Right ventricle myocardium superior (tissue), 1 donor: ENCODE results near the gene LIF. TPM values are rescaled to one million over a fixed set of nuclear protein-coding genes. Genes with fewer than 3 reads are reported as not detected.

Source experiments
- ATAC-seq: fragments of 200-7000 bp; cut with Tn5 transposase; one replicate; pipeline ENCODE4 v1.9.1; 2020; ENCODE audit warnings: mild to moderate bottlenecking; ENCODE audit not compliant: poor library complexity
- DNase-seq: peaks from one replicate; pipeline ENCODE4 v3.0.0-alpha.2; 2020
- intact Hi-C: fragments of 100-400 bp; cut with DNase I; formaldehyde crosslinking; loops from one replicate; pipeline ENCODE4 v1.11.2; 2022
- total RNA-seq: library from RNA; stranded (reverse); fragmentation: NEBNext Ultra II Directional; extraction: Animal tissue kit (Norgen Biotek cat#: 25700); gene quantifications from one replicate; pipeline ENCODE4 v1.2.1, GENCODE V29; 2021
- donor health status: DM: no; HTN: yes; CAD: no; lungs with severe emphysema.

The LIF gene
- total RNA-seq, 1 donor from 2014 or later, result 0.54 TPM

DNA sequence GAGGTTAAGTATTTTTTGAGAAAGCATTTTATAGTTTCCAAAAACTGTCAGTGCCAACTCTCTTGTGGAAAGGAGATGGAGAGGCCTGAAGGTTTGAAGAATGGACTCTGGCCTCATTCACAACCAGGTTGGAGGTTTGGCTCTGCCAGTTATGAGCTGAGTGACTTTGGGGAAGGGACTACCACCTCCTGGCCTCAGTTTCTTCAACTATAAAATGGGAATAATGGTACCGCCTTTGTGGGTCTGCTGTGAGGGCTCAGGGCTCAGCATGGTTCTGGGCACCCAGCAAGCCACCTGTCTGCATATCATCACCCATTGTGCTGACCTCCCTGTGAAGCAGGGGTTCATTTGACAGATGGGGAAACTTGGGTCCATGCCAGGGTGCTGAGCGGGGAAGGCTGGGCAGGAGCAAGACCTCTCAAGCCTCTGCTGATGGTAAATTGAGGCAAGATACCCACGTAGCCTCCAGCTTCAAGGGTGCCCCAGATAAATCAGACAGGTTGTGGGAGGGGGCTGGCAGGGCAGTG is 3.5 kb upstream of the LIF start:
- no peak for ATAC-seq
- intact Hi-C loops, result no loop called here
- DNase-seq, result no peak

DNA sequence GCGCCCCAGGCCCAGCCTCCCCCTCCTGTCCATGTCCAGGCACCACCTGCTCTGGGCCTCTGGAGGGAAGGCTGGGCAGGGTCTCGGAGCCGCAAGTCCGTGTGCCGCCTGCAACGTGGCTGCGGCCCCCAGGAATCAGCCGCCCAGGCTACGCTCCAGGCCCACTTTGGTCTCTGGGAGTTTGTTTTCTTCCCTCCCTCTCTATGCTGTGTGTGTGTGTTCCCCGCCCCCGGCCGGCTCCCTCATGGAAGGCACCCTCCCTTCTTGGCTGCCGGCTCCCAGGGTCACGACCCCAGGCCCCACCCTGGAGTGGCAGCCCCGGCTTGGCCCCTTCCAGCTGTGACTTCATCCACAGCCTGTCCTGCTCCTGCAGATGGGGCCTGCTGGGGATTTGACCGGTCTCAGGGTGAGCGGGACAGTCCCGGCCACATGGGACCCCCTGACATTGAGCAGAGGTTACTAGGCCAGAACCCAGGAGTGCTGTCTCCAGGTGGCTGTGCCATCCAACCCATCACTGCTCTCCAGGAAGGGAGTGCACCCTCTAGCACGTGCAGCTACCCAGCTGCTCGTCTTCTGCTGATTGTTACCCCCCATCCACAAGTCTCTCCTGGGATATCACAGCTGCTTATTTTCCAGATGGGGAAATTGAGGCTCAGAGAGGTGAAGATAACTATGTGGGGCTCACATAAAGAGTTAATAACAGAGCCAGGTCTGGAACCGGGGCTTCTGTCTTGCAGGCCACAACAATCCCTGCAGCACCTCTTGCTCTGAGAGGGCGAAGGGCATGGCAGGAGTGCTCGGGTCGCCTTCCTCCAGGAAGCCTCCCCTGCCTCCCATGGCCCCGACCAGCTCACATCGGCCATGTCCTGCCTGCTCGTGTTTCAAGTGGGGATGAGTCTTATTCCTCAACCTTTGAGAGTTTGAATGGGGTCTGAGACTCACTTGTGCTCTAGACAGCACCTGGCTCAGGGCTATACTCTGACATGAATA is 2.8 kb upstream of the LIF start:
- DNase-seq, result peak; percentile 84
- peak; percentile 61 for ATAC-seq
- intact Hi-C loops, result no loop called here

DNA sequence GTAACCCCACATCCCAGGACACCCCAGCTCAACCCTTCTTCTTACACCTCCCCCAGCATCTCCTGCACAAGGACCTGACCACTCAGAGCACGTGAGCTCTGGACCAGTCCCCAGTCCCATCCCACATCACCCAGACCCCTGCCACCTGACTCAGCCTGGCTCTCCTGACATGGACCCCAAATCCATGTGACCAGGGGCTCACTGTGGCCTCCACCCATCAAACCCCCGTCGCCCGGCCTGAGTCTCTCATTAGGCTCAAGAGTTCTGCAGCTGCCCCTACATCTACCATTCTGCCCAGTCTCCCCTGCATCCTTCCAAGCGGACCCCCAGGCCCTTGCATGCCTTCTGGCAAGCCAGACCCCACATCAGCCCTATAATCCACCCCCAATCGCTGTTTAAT is 1.9 kb upstream of the LIF start:
- intact Hi-C loops, result no loop called here

DNA sequence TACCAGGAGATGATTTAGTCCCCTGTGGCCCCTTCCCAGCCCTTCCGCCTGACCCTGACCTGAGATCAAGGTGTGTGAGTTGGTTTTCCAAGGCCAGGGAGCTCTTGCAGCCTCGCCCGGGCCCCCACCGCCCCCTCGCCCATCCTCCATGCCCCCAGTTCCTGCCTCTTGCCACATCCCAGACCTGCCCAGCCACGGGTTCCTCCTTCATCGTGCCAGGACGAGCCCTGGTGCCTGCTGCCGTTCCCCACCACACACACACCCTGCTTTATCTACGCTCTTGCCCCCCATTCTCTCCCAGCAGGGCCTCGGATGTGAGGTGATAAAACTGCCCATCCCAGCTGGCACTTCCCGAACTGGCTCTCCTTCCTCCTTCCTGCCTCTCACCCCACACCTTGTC is 1.4 kb upstream of the LIF start:
- intact Hi-C loops, result no loop called here
- ATAC-seq, result no peak
- no peak for DNase-seq

More for the DNA sequence above, 1.9 kb upstream of the LIF start:
- DNase-seq, result no peak
- ATAC-seq, result no peak

DNA sequence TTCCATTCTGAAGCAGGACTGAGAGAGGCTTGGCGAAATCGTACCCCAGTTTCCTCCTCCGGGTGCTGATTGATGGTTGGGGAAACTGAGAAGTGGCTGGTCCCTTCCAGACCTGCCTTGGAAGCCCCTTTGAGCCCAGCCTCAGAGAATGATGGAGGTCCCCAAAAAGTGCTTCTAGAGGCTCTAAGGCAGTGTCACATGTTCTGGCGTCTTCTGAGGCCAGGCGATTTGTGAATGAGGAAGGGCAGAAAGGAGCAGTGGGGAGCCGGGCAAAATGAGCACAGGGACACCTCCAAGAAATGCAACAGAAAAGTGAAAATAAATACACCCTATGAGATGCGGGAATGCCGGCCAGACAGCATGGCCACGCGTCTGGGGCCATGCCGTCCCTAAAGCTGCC is 1.0 kb upstream of the LIF start:
- DNase-seq (no peak), ATAC-seq (no peak)
- intact Hi-C loops, result no loop called here

DNA sequence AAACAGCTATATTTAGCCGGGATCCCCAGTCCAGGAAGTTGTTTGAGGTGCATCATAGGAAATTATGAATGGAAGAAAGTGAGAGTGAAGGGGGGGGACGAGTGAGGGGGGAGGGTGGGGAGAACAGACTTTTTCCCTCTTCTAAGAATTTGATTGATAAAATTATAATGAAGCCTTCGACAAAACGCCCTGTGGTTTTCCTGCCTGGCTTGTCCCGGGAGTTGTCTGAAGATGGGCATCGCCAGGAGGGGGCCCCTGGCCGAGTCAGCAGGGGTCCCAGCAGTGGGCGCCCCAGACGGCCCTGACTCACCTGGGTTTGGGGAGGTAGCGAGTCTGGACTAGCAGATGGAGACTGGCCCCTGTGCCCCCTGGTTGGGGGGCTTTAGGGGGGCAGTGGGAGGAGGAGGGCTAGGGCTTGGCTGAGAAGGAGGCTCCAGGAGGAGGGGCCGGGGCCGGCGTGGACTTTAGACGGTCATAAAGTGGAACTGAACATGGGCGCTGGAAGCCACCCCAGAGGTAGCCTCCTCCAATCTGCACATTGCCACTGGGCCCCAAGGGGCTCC is 336 bp upstream of the LIF start:
- intact Hi-C loops, result no loop called here
- no peak for DNase-seq
- no peak for ATAC-seq

DNA sequence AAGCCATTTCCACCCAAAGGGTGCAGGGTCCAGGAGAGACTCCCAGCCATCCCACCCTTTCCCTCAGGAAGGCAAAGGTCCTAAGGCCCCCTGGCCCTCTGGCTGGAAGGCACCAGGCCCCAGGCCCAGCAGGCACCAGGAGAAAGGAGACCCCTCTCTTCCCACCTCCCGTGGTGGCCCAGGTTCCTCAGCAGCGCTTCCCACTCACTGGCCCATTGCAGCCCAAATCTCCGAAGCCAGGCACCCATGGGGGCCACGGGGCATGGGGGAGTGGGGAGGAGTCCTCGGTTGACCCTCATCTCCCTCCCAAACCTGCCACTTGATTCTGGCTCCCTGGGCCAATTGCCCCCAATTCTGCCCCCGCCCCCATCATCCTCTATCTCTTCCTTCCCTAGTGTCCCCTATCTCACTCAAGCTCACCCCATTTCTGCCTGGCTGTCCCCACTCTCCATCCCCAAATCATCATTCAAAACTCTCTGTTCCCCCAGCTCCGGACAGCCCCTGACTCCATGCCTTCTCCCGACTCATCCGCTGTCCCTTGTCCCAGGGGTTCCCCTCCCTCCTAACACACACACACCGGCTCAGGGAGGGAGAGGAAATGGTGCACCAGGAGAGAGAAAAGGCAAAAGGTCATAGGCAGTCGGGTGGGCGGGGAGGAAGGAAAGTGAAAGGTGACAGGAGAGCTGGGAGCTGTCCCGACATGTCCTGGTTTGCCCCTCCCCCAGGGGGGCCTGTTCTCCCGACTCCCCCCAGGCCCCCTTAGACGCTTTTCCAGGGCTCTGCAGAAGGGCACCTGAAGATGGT is 1.2 kb downstream of the LIF start:
- ATAC-seq, result no peak
- intact Hi-C loops, result no loop called here
- no peak for DNase-seq

DNA sequence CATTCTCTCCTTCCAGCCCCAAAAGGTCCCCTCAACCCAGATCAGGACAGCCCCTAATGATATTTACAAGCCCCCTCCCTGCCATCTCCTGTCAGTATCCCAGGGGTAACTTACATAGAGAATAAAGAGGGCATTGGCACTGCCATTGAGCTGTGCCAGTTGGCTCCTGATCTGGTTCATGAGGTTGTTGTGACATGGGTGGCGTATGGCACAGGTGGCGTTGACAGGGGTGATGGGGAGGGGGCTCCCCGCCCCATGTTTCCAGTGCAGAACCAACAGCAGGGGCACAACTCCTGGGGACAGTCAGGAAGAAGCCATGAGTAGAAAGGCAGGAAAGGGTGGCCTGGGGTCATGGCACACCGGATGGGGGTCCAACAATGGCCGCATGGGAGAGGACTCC is 1.9 kb downstream of the LIF start:
- ATAC-seq (no peak), DNase-seq (no peak)
- intact Hi-C loops, result no loop called here

DNA sequence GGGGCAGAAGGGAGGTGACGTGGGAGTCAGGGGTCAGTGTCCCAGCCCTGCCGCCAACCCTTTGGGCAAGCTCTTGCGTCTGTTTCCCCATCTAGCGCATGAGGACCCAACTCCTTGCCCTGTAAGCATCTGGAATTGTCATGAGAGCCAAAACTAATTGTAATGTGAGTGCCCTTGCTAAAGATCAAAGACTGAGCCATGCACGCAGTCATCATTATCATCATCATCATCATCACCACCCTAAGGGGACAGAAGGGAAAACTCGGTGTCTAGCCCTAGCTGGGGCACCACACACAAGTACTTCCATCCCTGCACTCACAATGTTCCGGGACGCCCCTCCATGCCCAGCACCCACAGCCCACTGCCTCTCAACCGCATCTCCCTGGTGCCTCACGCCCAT is 2.5 kb downstream of the LIF start:
- ATAC-seq (no peak), DNase-seq (no peak)
- intact Hi-C loops, result no loop called here

DNA sequence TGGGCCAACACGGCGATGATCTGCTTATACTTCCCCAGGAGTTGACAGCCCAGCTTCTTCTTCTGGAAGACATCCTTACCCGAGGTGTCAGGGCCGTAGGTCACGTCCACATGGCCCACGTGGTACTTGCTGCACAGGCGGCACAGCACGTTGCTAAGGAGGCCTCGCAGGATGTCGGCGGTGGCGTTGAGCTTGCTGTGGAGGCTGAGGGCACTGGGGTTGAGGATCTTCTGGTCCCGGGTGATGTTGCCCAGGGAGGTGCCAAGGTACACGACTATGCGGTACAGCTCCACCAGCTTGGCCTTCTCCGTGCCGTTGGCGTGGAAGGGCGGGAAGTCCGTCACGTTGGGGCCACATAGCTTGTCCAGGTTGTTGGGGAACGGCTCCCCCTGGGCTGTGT is 2.9 kb downstream of the LIF start:
- ATAC-seq (no peak), DNase-seq (no peak)
- intact Hi-C loops, result no loop called here

DNA sequence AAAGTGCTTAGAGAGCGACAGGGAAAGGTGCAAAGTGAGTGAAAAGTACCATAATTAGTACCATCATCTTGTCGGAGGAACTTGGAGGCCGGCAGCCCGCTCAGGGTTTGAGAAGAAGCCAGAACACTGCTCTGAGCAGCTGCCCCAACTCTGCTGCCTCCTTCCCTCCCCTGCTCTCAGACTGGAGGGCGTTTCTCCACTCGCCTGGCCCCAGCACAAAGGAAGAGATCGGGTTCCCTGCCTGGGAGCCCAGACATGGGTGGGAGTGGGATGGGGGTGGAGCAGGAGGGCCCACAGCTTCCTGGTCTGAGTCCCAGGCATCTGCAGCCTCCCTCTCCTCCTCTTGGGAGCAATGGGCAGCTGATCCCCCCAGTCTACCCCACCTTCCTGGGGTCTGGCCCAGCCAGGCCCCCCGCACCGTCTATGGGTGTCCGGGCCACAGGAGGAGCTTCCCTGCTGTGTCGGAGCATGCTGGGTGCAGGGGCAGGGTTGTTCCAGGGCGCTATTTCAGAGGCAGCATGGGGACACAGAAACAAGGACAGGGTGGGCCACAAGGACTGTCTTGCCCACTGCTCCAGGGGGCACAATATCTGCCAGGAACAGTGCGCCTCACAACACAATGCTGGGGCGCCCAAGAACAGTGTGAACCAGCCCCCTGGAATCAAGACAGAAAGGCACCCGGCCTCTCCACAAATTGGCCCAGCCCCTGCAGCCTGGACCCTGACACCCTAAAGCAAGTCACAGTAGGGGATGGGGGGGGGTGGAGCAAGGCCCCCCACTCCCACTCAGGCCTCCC is 4.8 kb downstream of the LIF start:
- no peak for DNase-seq
- ATAC-seq, result no peak
- intact Hi-C loops, result no loop called here

DNA sequence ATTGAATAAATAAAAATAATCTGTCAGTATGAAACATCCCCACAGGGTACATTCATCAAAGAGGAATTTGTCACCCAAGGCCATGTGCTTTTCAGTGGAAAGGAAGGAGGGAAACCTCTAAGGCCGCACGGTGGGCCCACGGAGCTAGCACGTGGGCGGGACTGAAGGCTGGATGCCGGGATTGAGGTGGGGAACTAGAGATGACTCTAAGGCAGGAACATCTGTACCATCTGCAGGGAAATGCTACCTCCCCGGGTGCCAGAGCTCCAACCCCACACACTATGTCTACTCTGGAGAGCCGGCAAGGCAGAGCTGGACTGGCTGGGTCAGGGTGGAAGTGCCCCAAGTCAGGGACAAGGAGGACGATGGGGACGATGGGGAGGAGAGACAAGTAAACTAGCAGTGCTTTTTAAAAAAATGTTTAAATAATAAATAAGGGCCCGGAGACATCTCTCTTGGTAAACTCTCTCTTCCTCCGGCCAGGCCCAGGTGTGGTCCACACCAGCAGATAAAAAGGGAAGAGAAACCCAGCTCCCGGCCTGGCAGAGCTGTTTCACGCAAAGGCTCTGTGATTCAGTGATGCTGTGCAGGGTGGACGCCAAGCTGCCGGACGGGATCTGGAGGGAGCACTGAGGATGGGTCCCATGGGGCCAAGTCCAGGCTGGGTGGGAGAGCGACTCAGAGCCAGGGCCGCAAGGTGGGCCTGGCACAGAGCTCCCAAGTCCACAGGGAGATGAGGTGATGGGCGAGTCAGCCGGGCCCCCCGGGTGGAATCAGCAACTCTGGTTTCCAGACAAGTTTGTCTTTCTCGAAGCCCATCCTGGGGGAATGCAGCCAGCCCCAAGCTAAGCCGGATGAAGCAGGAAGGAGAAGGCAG is 5.8 kb downstream of the LIF start:
- no peak for ATAC-seq
- DNase-seq, result no peak
- intact Hi-C loops, result no loop called here

DNA sequence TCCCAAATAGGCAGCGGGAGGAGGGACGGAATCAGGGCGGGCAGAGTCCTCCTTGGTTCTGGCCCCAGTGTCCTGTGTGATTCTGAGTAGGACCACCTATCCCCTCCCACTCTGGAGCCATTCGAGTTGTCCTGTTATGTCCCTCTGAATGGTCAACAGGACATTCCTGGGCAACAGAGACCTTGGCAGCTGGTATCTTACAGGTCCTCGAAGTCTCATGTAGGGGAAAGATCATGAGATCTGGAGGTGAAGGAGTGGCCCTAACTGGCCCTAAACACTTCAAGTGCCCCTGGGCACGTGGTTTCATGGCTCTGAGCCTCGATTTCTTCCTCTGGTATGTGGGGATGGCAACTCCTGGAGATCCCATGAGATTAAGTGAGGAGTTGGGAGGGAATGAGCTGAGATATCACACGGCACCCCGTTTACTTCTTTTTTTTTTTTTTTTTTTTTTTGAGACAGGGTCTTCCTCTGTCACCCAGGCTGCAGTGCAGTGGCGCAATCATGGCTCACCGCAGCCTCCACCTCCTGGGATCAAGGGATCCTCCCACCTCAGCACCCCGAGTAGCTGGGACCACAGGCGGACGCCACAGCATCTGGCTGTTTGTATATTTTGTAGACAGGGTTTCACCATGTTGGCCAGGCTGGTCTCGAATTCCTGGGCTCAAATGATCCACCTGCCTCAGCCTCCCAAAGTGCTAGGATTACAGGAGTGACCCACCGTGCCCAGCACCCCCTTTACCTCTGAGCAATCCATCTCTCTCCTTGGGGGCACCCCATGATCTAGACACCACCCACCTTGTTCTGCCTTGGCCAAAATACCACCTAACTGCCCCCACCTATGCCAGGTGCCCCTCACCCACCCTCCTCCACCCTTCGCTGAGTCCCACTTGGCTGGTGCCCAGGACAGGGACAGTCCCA is 6.8 kb downstream of the LIF start:
- intact Hi-C loops, result no loop called here

DNA sequence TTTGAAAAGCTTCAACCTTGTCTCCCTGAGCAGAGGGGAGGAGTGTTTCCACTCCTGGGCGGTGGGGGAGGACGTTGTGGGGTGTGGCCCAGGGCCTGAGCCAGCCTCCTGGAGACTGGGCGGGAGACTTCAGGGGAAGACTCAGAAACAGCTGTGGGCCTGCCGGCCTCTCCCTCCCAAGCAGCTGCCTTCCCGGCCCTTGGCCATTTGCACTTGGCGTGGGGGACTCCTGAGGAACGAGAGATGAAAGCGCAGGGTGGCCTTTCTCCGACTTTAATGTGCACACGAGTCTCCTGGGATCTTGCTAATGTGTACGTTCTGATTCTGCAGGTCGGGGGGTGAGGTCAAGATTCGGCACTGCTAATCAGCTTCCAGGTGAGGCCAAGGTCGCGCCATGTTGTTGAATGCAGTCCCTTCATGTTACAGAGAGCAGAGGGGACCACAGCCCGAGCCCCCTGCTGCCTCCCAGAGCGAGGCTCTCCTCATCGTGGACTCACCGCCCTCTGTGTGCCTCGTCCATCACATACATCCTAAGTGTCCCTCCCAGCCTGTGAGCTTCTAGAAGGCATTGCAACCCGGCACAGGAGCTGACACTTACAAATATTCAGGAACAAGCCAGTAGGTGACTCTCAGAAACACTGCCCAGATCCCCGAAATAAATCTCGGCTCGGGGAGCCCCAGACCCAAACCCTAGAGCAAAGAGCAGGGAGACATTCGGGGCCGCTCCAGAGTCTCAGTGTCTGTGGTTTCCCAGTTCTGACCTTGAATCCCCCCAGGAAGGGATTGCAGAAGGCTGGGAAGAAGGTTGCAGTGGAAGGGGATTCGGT is 7.7 kb downstream of the LIF start:
- DNase-seq (peak; percentile 68), ATAC-seq (peak; percentile 70)
- intact Hi-C loops, result no loop called here

More for the DNA sequence above, 6.8 kb downstream of the LIF start:
- ATAC-seq (no peak), DNase-seq (no peak)

DNA sequence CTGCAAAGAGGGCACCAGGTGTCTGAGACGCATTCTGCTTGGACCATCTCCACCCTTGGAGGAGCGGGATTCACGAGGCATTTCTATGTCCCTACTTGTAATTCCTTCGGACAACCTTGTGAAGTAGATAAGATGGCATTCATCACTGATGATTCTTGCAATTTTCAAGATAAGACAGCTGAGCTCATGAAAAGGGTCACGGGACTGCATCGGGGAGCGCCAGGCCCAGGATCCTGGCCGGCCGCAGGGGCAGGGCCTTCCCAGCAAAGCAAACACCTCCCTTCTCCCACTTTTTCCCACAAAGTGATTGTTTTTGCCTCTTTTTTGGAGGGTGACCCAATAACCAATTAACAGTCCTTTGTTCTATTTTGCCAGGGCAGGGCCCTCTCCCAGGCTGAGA is 8.4 kb downstream of the LIF start:
- ATAC-seq (no peak), DNase-seq (no peak)
- intact Hi-C loops, result no loop called here

DNA sequence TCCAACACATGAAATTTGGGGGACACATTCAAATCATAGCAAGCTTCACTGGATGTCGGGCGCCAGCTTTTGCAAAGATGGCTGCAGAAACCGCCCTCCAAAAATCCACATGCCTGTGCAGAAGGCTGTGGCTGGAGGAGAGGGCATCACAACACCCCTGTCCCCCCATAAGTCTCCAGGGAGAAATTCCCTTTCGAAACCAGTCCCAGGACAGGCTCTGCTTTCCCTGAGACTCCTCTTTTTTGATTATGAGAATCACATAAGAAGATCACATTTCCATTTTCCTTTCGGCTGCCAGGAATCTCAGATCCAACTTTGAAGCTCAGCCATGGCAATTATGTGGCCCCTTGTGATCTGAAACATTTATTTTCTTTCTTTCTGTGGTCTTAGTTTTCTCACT is 9.7 kb downstream of the LIF start:
- intact Hi-C loops, result no loop called here
- ATAC-seq (no peak), DNase-seq (no peak)
